ENCODE results near the gene MSMO1. TPM values are rescaled to one million over a fixed set of nuclear protein-coding genes. Genes with fewer than 3 reads are reported as not detected.

The MSMO1 gene
- total RNA-seq, 2 donors from 2014 or later, result 106 to 109 TPM

DNA sequence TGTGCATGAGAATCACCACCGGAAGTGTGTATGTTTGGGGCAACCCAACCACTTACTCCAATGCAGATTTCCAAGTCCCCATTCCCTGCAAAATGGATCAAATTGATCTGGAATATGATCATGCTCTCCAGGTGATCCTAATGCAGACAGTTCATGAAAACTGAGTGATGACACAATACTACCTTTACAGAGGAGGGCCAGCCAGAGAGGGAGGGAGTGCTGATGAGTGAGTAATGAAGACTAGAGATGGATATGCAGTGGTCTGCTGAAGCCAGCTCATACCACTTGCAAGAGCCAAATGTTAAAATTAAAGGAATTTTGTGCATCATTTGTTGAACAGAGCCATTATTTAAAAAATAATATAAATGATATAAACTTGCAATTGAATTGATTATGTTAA lies 41.1 kb downstream of the MSMO1 start:
- TF ChIP-seq, protein P1, sequence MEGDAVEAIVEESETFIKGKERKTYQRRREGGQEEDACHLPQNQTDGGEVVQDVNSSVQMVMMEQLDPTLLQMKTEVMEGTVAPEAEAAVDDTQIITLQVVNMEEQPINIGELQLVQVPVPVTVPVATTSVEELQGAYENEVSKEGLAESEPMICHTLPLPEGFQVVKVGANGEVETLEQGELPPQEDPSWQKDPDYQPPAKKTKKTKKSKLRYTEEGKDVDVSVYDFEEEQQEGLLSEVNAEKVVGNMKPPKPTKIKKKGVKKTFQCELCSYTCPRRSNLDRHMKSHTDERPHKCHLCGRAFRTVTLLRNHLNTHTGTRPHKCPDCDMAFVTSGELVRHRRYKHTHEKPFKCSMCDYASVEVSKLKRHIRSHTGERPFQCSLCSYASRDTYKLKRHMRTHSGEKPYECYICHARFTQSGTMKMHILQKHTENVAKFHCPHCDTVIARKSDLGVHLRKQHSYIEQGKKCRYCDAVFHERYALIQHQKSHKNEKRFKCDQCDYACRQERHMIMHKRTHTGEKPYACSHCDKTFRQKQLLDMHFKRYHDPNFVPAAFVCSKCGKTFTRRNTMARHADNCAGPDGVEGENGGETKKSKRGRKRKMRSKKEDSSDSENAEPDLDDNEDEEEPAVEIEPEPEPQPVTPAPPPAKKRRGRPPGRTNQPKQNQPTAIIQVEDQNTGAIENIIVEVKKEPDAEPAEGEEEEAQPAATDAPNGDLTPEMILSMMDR (conservative IDR thresholded peaks at IDR 0.05), result no peak
- H3K27me3 Mint-ChIP-seq (ENCODE audit: insufficient read depth), result no peaks in the 10 kb centered on the region
- H3K36me3 Mint-ChIP-seq (ENCODE audit: low read depth), result no peaks in the 10 kb centered on the region
- H3K4me1 Mint-ChIP-seq, result peaks cover 8% of the 10 kb centered on the region
- Histone ChIP-seq H3K27me3 (ENCODE audit: control insufficient read depth, insufficient read depth, low read length, poor library complexity, severe bottlenecking) (no peaks in the 10 kb centered on the region), H3K36me3 (ENCODE audit: control insufficient read depth, insufficient read depth, low read length) (no peaks in the 10 kb centered on the region), H3K9me3 (ENCODE audit: control insufficient read depth, low read length) (no peaks in the 10 kb centered on the region), H3K4me1 (ENCODE audit: control insufficient read depth, insufficient read depth, low read length) (no peaks in the 10 kb centered on the region), H3K9ac (ENCODE audit: extremely low read depth, low read length, poor library complexity, severe bottlenecking) (no peak overlapping the region), H3K4me3 (ENCODE audit: low read length) (no peak overlapping the region), H3K27ac (ENCODE audit: low read depth, low read length) (no peak overlapping the region)
- H3K9me3 Mint-ChIP-seq, result no peaks in the 10 kb centered on the region
- DNase-seq, result no peak
- 94 to 100% methylated on average over 1 of the region's 1 CpG for WGBS, 2 experiments (ENCODE audit: insufficient coverage in 1 of 2, insufficient read length in 1 of 2)
- no peak overlapping the region for H3K27ac Mint-ChIP-seq
- H3K4me3 Mint-ChIP-seq, result no peak overlapping the region

DNA sequence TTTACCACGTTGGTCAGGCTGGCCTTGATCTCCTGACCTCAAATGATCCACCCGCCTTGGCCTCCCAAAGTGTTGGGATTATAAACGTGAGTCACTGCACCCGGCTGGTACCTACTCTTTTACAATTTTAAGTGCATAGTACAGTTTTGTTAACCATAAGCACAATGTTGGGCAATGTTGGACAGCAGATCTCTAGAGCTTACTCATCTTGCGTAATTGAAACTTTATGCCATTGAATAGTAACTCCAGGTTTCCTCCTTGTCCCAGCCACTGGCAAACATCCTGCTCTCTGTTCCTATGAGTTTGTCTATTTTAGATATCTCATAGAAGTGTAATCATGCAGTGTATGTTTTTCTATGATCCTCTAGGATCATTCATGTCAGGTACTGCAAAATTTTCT lies 42.1 kb downstream of the MSMO1 start:
- 82 to 85% methylated on average over 5 of the region's 5 CpGs for WGBS, 2 experiments (ENCODE audit: insufficient coverage in 1 of 2, insufficient read length in 1 of 2)
- H3K27ac ChIP-seq (ENCODE audit: low read depth, low read length), result no peak overlapping the region
- H3K9me3 Mint-ChIP-seq, result no peaks in the 10 kb centered on the region

DNA sequence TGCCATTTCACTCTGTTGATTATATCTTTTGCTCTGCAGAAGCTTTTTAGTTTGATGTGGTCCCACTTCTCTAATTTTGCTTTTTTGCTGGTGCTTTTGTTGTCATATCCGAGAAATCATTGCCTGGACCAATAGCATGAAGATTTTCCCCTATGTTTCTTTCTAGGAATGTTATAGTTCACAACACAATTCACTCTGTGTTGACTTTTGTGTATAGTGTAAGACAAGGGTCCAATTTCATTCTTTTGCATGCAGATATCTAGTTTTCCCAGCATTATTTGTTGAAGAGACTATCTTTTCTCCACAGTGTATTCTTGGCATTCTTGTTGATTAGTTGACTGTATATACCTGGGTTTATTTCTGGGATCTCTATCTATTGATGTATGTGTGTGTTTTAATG lies 43.1 kb downstream of the MSMO1 start:
- Histone ChIP-seq H3K4me3 (ENCODE audit: low read length) (no peak overlapping the region), H3K9me3 (ENCODE audit: control insufficient read depth, low read length) (no peaks in the 10 kb centered on the region), H3K36me3 (ENCODE audit: control insufficient read depth, insufficient read depth, low read length) (no peaks in the 10 kb centered on the region), H3K9ac (ENCODE audit: extremely low read depth, low read length, poor library complexity, severe bottlenecking) (no peak overlapping the region), H3K4me1 (ENCODE audit: control insufficient read depth, insufficient read depth, low read length) (peaks cover 3% of the 10 kb centered on the region), H3K27ac (ENCODE audit: low read depth, low read length) (no peak overlapping the region), H3K27me3 (ENCODE audit: control insufficient read depth, insufficient read depth, low read length, poor library complexity, severe bottlenecking) (no peaks in the 10 kb centered on the region)
- Mint-ChIP-seq H3K36me3 (ENCODE audit: low read depth) (no peaks in the 10 kb centered on the region), H3K4me3 (no peak overlapping the region), H3K9me3 (no peaks in the 10 kb centered on the region), H3K27me3 (ENCODE audit: insufficient read depth) (no peaks in the 10 kb centered on the region), H3K4me1 (peaks cover 10% of the 10 kb centered on the region), H3K27ac (no peak overlapping the region)
- TF ChIP-seq, protein P1 (conservative IDR thresholded peaks at IDR 0.05), result no peak
- DNase-seq, result no peak
- WGBS, 2 experiments (ENCODE audit: insufficient coverage in 1 of 2, insufficient read length in 1 of 2), result 85% methylated on average over 1 of the region's 1 CpG; no CpG with 5 or more reads in 1 of the 2 experiments

More for the DNA sequence above, 42.1 kb downstream of the MSMO1 start:
- Mint-ChIP-seq H3K36me3 (ENCODE audit: low read depth) (no peaks in the 10 kb centered on the region), H3K4me1 (peaks cover 5% of the 10 kb centered on the region), H3K27me3 (ENCODE audit: insufficient read depth) (no peaks in the 10 kb centered on the region), H3K27ac (no peak overlapping the region), H3K4me3 (no peak overlapping the region)
- no peak overlapping the region for H3K4me3 ChIP-seq (ENCODE audit: low read length)
- H3K36me3 ChIP-seq (ENCODE audit: control insufficient read depth, insufficient read depth, low read length), result no peaks in the 10 kb centered on the region
- H3K9me3 ChIP-seq (ENCODE audit: control insufficient read depth, low read length), result no peaks in the 10 kb centered on the region
- no peaks in the 10 kb centered on the region for H3K4me1 ChIP-seq (ENCODE audit: control insufficient read depth, insufficient read depth, low read length)
- DNase-seq, result no peak
- no peaks in the 10 kb centered on the region for H3K27me3 ChIP-seq (ENCODE audit: control insufficient read depth, insufficient read depth, low read length, poor library complexity, severe bottlenecking)
- TF ChIP-seq, protein P1 (conservative IDR thresholded peaks at IDR 0.05), result no peak
- H3K9ac ChIP-seq (ENCODE audit: extremely low read depth, low read length, poor library complexity, severe bottlenecking), result no peak overlapping the region
